DMS 273 treated with DMSO at 0.1 percent for 48 hours (cell line): Measurements from ENCODE around the gene LRP1B.
"Not testable (repeated sequence)": the region's sequence is repeated elsewhere in the genome, so short reads cannot be mapped to it uniquely, and the experiment has no call there.

Source experiments
- DNase-seq: peaks from one replicate; lab custom pipeline; 2025; lab: John Stamatoyannopoulos, UW

The LRP1B gene

GRCh38 chr2:142100970-142101369 lies 29.8 kb downstream of the LRP1B start:
- DNase-seq, result no peak

GRCh38 chr2:142100139-142100873 lies 30.5 kb downstream of the LRP1B start:
- no peak for DNase-seq

- DNase-seq, result no peak
These were observed 33.1 kb downstream of the LRP1B start for GRCh38 chr2:142097711-142098110.

- no peak for DNase-seq
These were observed 35.2 kb downstream of the LRP1B start for GRCh38 chr2:142095647-142096046.

GRCh38 chr2:142094233-142094632 lies 36.6 kb downstream of the LRP1B start:
- DNase-seq, result no peak

- DNase-seq, result no peak
These were observed 42.7 kb downstream of the LRP1B start for GRCh38 chr2:142088058-142088568.

- not testable (repeated sequence) for DNase-seq
These were observed 43.2 kb downstream of the LRP1B start for GRCh38 chr2:142087585-142087984.

GRCh38 chr2:142082368-142082767 lies 48.4 kb downstream of the LRP1B start:
- DNase-seq, result no peak

- DNase-seq, result no peak
These were observed 54.5 kb downstream of the LRP1B start for GRCh38 chr2:142076317-142076716.

- no peak for DNase-seq
These were observed 55.0 kb downstream of the LRP1B start for GRCh38 chr2:142075826-142076225.

- DNase-seq, result no peak
These were observed 61.4 kb downstream of the LRP1B start for GRCh38 chr2:142069251-142069888.

- DNase-seq, result no peak
These were observed 65.1 kb downstream of the LRP1B start for GRCh38 chr2:142065700-142066099.

- DNase-seq, result no peak
These were observed 65.7 kb downstream of the LRP1B start for GRCh38 chr2:142065156-142065555.

GRCh38 chr2:142061733-142062132 lies 69.1 kb downstream of the LRP1B start:
- DNase-seq, result no peak

GRCh38 chr2:142058149-142058548 lies 72.7 kb downstream of the LRP1B start:
- DNase-seq, result no peak

GRCh38 chr2:142056784-142057183 lies 74.0 kb downstream of the LRP1B start:
- no peak for DNase-seq

- no peak for DNase-seq
These were observed 78.5 kb downstream of the LRP1B start for GRCh38 chr2:142052220-142052863.

GRCh38 chr2:142048581-142048980 lies 82.2 kb downstream of the LRP1B start:
- DNase-seq, result no peak

GRCh38 chr2:142045641-142046040 lies 85.2 kb downstream of the LRP1B start:
- DNase-seq, result no peak

- no peak for DNase-seq
These were observed 86.6 kb downstream of the LRP1B start for GRCh38 chr2:142044197-142044596.

- no peak for DNase-seq
These were observed 88.1 kb downstream of the LRP1B start for GRCh38 chr2:142042536-142043199.

- DNase-seq, result no peak
These were observed 88.8 kb downstream of the LRP1B start for GRCh38 chr2:142041996-142042395.
